ENCODE data around the gene CNTNAP2. TPM values are rescaled to one million over a fixed set of nuclear protein-coding genes. Genes with fewer than 3 reads are reported as not detected.

The CNTNAP2 gene
- total RNA-seq, 8 experiments from 2014 or later = 0.05 to 27.0 (median 15.0) TPM

DNA sequence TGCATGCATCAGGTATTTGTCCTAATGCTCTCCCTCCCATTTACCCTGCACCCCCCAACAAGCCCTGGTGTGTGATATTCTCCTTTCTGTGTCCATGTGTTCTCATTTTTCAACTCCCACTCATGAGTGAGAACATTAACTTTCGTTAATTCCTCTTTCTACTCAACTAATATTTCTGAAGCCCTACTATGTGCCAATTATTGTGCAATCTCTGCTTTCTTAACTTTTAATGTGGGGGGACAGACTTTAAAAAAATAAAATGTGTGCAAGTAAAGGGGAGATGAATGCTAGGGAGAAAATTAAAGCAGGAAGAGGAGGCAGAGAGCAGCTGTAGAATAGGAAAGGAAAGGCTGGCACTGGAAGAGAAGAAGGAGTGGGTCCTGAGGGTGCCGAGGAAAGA is 1520.0 kb downstream of the CNTNAP2 start:
- peaks cover 0 to 9% of the 10 kb centered on the region in 2 donors for H3K4me1 ChIP-seq (replicated peaks in 1 of 2)
- 5 to 100% (median 69%) methylated on average over 1 to 2 of the region's 2 CpGs; no CpG with 5 or more reads in 1 of the 10 experiments for WGBS, 10 experiments
- no peak for ATAC-seq (replicated peaks in 6 of 8)
- in situ Hi-C loops (cut with MboI; ENCODE audit: low pct_unique_long_range_greater_than_20kb in 2 of 9, low sequenced_read_pairs in 9 of 9, unreplicated experiment in 9 of 9) = no loop called here
- no peak overlapping the region for H3K27ac ChIP-seq
- H3K4me3 ChIP-seq = no peak overlapping the region

DNA sequence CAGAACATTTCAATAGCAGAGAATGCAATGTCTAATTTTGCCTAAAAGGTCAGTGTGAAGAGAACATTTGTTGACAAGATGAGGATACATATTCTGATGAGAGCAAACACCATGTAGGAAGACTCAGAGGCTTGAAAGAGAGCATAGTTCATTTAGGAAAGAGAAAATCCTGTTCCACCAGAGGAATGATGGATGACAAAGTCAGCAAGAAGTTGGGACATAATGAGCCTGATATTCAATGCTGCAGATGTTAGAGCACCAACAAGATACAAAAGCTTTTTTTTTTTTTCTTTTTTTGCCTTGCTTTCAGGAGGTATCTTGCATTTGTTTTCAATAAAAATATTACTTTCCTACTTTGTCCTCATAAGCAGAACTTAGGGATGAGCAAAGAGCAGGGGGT is 1522.0 kb downstream of the CNTNAP2 start:
- Histone ChIP-seq H3K4me3 (no peak overlapping the region), H3K27ac (no peak overlapping the region), H3K4me1 (replicated peaks in 1 of 2) (peaks cover 0 to 9% of the 10 kb centered on the region in 2 donors)
- in situ Hi-C loops (cut with MboI; ENCODE audit: low pct_unique_long_range_greater_than_20kb in 2 of 9, low sequenced_read_pairs in 9 of 9, unreplicated experiment in 9 of 9) = no loop called here
- peak in 2 of 8 experiments; percentile 14 to 20 for ATAC-seq (replicated peaks in 6 of 8)

DNA sequence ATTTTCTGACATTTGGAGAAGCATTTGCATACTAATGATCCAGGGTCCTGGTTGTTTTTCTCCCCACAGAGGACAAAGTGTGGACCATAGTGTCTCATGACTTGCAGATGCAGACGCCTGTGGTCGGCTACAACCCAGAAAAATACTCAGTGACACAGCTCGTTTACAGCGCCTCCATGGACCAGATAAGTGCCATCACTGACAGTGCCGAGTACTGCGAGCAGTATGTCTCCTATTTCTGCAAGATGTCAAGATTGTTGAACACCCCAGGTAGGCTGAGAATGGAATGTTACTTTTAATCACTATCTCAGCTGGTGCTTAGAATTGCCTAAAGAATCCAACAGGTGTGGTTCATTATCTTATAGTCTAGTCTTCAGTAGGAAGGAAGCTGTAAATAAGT is 1522.4 kb downstream of the CNTNAP2 start:
- in situ Hi-C loops (cut with MboI; ENCODE audit: low pct_unique_long_range_greater_than_20kb in 2 of 9, low sequenced_read_pairs in 9 of 9, unreplicated experiment in 9 of 9) = no loop called here
- H3K27ac ChIP-seq = no peak overlapping the region
- H3K4me3 ChIP-seq = no peak overlapping the region
- peaks cover 0 to 9% of the 10 kb centered on the region in 2 donors for H3K4me1 ChIP-seq (replicated peaks in 1 of 2)
- 0 to 100% (median 46%) methylated on average over 1 to 6 of the region's 6 CpGs; no CpG with 5 or more reads in 2 of the 10 experiments for WGBS, 10 experiments
- peak in 2 of 8 experiments; percentile 39 to 51 for ATAC-seq (replicated peaks in 6 of 8)

DNA sequence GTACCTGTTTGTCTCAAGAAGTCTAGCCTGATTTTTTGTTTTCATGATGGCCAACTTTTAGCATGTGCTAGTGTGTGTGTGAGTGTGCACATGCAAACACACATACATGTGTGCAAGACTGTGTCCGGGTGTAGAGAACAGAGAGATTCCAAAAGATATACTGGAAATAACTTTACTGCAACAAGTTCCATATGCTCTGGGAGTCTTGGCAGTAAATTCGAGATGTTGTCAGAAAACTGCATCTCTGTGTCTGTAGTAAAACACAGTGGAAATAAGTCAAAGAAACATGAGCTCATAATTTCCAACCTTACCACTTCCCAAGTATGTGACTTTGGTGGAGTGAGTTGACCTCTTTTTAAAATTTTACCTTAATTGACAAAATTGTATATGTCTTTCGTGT is 1523.2 kb downstream of the CNTNAP2 start:
- in situ Hi-C loops (cut with MboI; ENCODE audit: low pct_unique_long_range_greater_than_20kb in 2 of 9, low sequenced_read_pairs in 9 of 9, unreplicated experiment in 9 of 9) = no loop called here
- ATAC-seq (replicated peaks in 6 of 8) = no peak
- H3K4me3 ChIP-seq = no peak overlapping the region
- 0 to 100% (median 80%) methylated on average over 1 to 3 of the region's 3 CpGs; no CpG with 5 or more reads in 1 of the 10 experiments for WGBS, 10 experiments
- no peak overlapping the region for H3K27ac ChIP-seq
- peaks cover 0 to 9% of the 10 kb centered on the region in 2 donors for H3K4me1 ChIP-seq (replicated peaks in 1 of 2)

DNA sequence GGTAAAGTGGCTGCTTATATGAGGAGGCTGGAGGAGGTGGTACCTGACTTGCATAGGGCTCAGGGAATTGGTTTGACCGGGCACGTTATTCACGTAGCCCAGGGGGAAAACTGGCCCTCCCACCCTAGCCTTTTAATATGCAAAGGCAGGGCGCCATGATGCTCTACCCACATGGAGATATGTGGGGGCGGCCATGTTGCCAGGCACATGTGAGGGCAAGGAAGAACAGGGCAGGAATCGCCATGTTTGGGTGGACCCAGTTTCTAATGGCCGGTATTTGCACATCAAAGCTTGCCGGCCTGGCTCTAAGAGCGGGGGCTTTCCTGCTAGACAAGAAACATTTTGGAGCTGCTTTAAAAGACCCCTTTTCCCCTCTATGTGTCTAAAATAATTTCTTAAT is 1524.2 kb downstream of the CNTNAP2 start:
- no peak for ATAC-seq (replicated peaks in 6 of 8)
- in situ Hi-C loops (cut with MboI; ENCODE audit: low pct_unique_long_range_greater_than_20kb in 2 of 9, low sequenced_read_pairs in 9 of 9, unreplicated experiment in 9 of 9) = no loop called here
- 25 to 100% (median 75%) methylated on average over 1 to 9 of the region's 9 CpGs; no CpG with 5 or more reads in 2 of the 10 experiments for WGBS, 10 experiments
- Histone ChIP-seq H3K27ac (no peak overlapping the region), H3K4me1 (replicated peaks in 1 of 2) (peaks cover 0 to 9% of the 10 kb centered on the region in 2 donors), H3K4me3 (no peak overlapping the region)

DNA sequence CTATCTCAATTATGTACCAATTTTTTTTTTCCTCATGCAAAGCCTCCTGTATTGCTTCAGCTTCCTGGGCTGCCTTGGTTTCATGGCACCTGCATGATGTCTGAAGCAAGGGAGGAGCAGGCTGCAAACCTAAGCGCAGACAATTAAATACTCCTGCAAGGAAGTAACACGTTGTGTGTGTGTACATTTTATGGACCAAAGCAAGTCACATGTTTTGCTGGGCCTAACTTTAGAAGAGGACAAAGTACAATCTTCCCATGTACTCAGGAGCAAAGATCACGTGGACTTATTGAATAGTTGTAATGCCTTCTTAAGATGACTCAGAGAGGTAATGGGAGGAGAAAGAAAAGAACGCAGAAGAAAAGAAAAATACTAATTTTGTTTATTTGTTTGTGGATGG is 1530.0 kb downstream of the CNTNAP2 start:
- Histone ChIP-seq H3K27ac (no peak overlapping the region), H3K4me1 (replicated peaks in 1 of 2) (no peaks in the 10 kb centered on the region), H3K4me3 (no peak overlapping the region)
- ATAC-seq (replicated peaks in 6 of 8) = no peak
- in situ Hi-C loops (cut with MboI; ENCODE audit: low pct_unique_long_range_greater_than_20kb in 2 of 9, low sequenced_read_pairs in 9 of 9, unreplicated experiment in 9 of 9) = no loop called here
- WGBS, 10 experiments = 35 to 97% (median 64%) methylated on average over 2 to 4 of the region's 4 CpGs; no CpG with 5 or more reads in 1 of the 10 experiments

DNA sequence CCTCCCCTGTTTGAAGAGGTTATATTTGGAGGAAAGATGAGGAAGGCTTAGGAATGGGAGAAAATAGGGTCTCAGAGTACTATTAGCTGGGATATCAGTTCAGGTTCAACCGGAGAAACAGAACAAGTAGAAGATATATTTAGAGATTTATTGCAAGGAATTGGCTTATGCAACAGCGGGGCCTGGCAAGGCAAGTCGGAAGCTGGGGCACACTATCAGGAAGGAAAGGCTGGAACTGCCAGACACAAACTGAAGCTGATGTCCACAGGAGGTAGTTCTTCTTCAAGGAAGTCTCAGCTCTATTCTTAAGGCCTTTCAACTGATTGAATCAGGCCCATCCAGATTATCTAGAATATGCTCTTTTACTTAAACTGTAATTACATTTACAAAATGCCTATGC is 1534.4 kb downstream of the CNTNAP2 start:
- in situ Hi-C loops (cut with MboI; ENCODE audit: low pct_unique_long_range_greater_than_20kb in 2 of 9, low sequenced_read_pairs in 9 of 9, unreplicated experiment in 9 of 9) = no loop called here
- Histone ChIP-seq H3K4me3 (no peak overlapping the region), H3K4me1 (replicated peaks in 1 of 2) (no peaks in the 10 kb centered on the region), H3K27ac (no peak overlapping the region)
- no peak for ATAC-seq (replicated peaks in 6 of 8)
- WGBS, 10 experiments = 17 to 100% (median 84%) methylated on average over 1 to 3 of the region's 3 CpGs; no CpG with 5 or more reads in 1 of the 10 experiments

DNA sequence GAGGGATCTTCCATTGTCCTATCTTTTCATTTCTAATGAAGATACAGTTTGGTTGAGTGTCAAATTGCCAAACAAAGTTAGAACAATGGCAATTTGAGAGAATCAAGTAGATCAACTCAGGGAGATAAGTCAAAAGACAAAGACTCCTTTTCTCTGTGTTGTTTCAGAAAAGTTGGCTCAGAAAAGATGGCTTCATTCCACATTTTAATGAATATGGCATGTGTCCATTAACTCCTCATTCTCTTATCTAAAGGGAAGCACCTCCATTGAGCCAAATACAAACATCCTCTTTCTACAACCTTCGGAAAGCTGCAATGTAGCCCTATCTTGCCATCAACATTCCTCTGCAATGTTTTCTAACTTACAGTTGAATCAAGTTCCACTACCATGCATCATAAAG is 1535.0 kb downstream of the CNTNAP2 start:
- in situ Hi-C loops (cut with MboI; ENCODE audit: low pct_unique_long_range_greater_than_20kb in 2 of 9, low sequenced_read_pairs in 9 of 9, unreplicated experiment in 9 of 9) = no loop called here
- no peak for ATAC-seq (replicated peaks in 6 of 8)
- H3K4me1 ChIP-seq (replicated peaks in 1 of 2) = no peaks in the 10 kb centered on the region
- no peak overlapping the region for H3K27ac ChIP-seq
- H3K4me3 ChIP-seq = no peak overlapping the region
- WGBS, 10 experiments = 40 to 100% (median 86%) methylated on average over 1 of the region's 1 CpG; no CpG with 5 or more reads in 1 of the 10 experiments

DNA sequence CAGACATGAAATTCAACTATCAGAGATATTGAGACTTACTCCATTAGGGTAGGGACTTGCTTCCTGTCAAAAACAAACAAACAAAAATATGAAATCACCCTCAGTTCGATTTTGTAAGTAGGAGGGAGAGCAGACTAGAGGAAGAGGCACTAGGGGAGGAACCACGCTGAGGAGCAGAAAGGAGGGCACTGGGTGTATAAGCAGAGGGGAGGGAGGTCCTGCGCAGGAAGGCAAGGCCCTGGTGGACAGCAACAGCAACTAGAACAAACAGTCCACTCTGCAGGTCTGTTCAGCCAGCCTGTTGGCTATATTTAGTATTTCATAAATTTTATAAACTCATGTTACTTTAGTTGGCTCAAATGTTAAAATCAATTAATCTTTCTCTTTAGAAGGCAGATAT is 1536.9 kb downstream of the CNTNAP2 start:
- Histone ChIP-seq H3K27ac (no peak overlapping the region), H3K4me1 (replicated peaks in 1 of 2) (no peaks in the 10 kb centered on the region), H3K4me3 (no peak overlapping the region)
- in situ Hi-C loops (cut with MboI; ENCODE audit: low pct_unique_long_range_greater_than_20kb in 2 of 9, low sequenced_read_pairs in 9 of 9, unreplicated experiment in 9 of 9) = no loop called here
- no peak for ATAC-seq (replicated peaks in 6 of 8)
- WGBS, 10 experiments = 8 to 100% (median 61%) methylated on average over 1 to 3 of the region's 3 CpGs

DNA sequence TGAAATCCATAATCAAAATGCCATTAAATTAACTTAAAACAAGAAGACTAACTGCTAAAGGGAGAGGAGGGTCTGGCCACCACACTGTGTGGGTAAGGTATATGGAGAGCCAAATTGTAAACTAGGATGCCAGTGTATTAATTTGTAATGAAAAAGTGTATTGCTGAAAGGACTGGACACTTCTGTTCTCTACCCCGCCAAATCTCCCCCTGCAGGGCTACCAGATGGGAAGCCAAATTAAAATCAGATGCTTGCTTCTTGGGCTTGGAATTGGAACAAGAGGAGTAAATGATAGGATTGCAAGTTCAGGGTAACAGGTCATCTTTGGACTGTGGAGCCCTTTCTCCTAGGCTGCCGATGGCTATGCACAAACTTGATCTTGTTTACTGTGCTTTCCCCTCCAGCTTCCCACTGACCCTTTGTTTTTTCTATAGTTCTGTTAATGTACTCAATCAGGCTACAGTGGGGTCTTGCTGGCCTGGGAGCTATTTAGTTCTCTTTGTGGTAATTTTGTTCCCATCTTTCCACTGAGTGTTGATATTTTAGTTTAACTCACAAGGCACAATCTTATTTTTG is 1541.9 kb downstream of the CNTNAP2 start:
- Histone ChIP-seq H3K4me3 (no peak overlapping the region), H3K4me1 (replicated peaks in 1 of 2) (no peaks in the 10 kb centered on the region), H3K27ac (no peak overlapping the region)
- in situ Hi-C loops (cut with MboI; ENCODE audit: low pct_unique_long_range_greater_than_20kb in 2 of 9, low sequenced_read_pairs in 9 of 9, unreplicated experiment in 9 of 9) = no loop called here
- 0 to 100% (median 70%) methylated on average over 1 to 2 of the region's 2 CpGs; no CpG with 5 or more reads in 4 of the 10 experiments for WGBS, 10 experiments
- ATAC-seq (replicated peaks in 6 of 8) = no peak

DNA sequence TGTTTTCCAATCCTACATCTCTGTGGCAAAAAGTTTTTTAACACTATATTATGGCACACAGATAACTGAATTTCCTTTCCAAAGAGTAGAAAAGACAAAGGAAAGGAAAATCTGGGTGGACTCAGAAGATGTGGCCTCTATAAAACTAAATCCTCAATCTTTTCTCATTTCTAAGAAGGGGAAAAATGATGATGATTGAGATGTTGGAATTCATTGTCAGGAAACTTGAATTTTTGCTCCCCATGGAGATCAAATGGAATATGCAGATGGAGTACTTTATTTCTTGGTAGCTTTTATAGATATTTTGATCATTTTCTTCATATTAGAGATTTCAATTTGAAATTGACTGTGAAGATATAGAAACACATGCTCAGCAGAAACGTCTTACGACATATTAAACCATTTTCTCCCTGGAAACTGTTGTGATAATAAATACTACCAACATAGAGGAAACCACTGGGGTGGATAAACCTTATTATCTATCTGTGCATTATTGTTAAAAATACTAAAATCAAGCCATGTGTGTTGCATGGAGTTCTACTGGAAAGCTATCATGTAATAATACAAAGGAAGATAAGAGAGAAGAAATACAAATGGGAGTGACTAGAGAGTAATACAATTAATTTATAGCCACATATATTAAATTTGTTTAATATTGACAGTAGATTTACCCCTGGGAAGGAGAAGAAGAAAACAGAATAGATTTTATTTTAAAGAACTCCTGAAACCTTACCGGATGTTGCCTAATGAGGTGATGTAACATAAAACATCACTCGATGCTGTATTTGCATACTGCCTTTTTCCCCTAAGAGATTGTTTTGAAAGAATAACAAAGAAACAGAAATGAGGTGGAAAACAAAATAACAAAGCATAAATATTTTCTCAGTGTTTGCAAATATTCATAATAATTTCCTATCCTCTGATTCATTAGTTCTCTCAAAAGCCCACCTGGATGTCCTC is 1542.7 kb downstream of the CNTNAP2 start:
- in situ Hi-C loops (cut with MboI; ENCODE audit: low pct_unique_long_range_greater_than_20kb in 2 of 9, low sequenced_read_pairs in 9 of 9, unreplicated experiment in 9 of 9) = no loop called here
- WGBS, 10 experiments = 0 to 95% (median 80%) methylated on average over 3 to 4 of the region's 4 CpGs
- H3K27ac ChIP-seq = no peak overlapping the region
- ATAC-seq (replicated peaks in 6 of 8) = no peak
- H3K4me1 ChIP-seq (replicated peaks in 1 of 2) = no peaks in the 10 kb centered on the region
- no peak overlapping the region for H3K4me3 ChIP-seq

DNA sequence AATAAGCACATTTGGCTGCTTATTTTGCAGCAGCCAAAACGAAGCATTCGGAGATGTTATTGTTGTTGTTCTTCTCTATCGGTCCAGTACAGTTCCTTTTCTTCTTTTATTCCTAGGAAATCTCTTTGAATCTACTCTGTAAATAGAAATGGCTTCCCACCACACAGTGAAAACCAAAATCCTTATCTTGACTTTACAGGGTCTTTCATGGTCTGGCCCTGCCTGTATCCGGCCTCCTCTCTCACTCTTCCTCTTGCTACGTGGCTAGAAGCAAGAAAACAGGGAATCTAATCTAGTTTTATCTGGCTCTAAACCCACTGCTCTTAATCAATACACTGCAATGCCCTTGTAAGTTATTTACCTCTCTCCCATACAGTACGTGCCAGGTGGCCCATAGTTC is 1547.9 kb downstream of the CNTNAP2 start:
- 5 to 94% (median 76%) methylated on average over 3 to 6 of the region's 6 CpGs for WGBS, 10 experiments
- no peak overlapping the region for H3K27ac ChIP-seq
- ATAC-seq (replicated peaks in 6 of 8) = no peak
- in situ Hi-C loops (cut with MboI; ENCODE audit: low pct_unique_long_range_greater_than_20kb in 2 of 9, low sequenced_read_pairs in 9 of 9, unreplicated experiment in 9 of 9) = no loop called here
- no peak overlapping the region for H3K4me3 ChIP-seq
- H3K4me1 ChIP-seq (replicated peaks in 1 of 2) = no peaks in the 10 kb centered on the region

DNA sequence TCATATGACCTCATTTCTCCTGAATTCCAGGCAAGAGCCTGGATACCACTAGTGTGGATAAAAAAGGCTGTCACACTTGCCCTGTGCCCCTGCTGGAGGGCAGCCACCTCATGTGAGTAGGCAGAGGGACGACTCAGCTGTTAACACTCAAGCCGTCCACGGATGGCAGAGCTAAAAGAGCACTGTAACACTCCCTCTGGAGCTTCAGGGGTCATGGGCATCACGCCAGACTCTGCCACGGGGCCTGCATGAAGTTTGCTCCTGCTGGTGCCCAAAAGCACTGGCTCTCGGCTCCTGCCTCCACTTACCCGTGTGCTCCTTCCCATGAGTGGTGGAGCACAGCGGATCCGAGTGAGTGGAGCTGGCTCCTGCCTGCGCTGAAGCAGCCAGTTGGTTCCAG is 1554.2 kb downstream of the CNTNAP2 start:
- H3K27ac ChIP-seq = no peak overlapping the region
- 0 to 86% (median 83%) methylated on average over 1 to 5 of the region's 10 CpGs; no CpG with 5 or more reads in 4 of the 10 experiments for WGBS, 10 experiments
- no peak overlapping the region for H3K4me3 ChIP-seq
- H3K4me1 ChIP-seq (replicated peaks in 1 of 2) = peaks cover 0 to 3% of the 10 kb centered on the region in 2 donors
- no peak for ATAC-seq (replicated peaks in 6 of 8)
- in situ Hi-C loops (cut with MboI; ENCODE audit: low pct_unique_long_range_greater_than_20kb in 2 of 9, low sequenced_read_pairs in 9 of 9, unreplicated experiment in 9 of 9) = no loop called here
